ENCODE measurements around the gene MAP2K3. TPM values are rescaled to one million over a fixed set of nuclear protein-coding genes. Genes with fewer than 3 reads are reported as not detected.

Gene MAP2K3
- total RNA-seq, 1 experiment from 2014 or later = 39.7 TPM

GRCh38 chr17:21287703-21288449 lies 3.4 kb downstream of the MAP2K3 start:
- Mint-ChIP-seq H3K9me3 (peaks cover 3% of the 10 kb centered on the region; the same call in 1 of the 2 replicates), H3K4me3 (no peak overlapping the region), H3K27me3 (ENCODE audit: low read depth) (peaks cover 20% of the 10 kb centered on the region), H3K4me1 (peaks cover 14% of the 10 kb centered on the region), H3K27ac (no peak overlapping the region), H3K36me3 (peaks cover 19% of the 10 kb centered on the region)
- no peak for ATAC-seq
- POLR2A ChIA-PET = no interaction called here
- no peak for DNase-seq (ENCODE audit: low spot score)
- CTCF ChIA-PET = interaction anchor here (0.7 to 1.0 kb wide), 2 partner anchors 12 to 169 kb away, joined by 3 to 5 read pairs; no protein-coding TSS in a partner anchor
- TF ChIP-seq ELF4 (CRISPR knock-in tag; IDR thresholded peaks at IDR 0.05; ENCODE audit: low read depth) = no peak
- peak; percentile 5; the same call in 1 of the 2 replicates for TF ChIP-seq GABPB1 (CRISPR knock-in tag; IDR thresholded peaks at IDR 0.05)

- peaks cover 3% of the 10 kb centered on the region; the same call in 1 of the 2 replicates for H3K9me3 Mint-ChIP-seq
- peaks cover 13% of the 10 kb centered on the region for H3K27me3 Mint-ChIP-seq (ENCODE audit: low read depth)
- DNase-seq (ENCODE audit: low spot score) (no peak), ATAC-seq (no peak)
- peaks cover 14% of the 10 kb centered on the region for H3K4me1 Mint-ChIP-seq
- ChIA-PET POLR2A (no interaction called here), CTCF (interaction anchor here (0.7 to 1.0 kb wide), 2 partner anchors 13 to 169 kb away, joined by 3 to 5 read pairs; no protein-coding TSS in a partner anchor)
- TF ChIP-seq NFE2L1 (CRISPR knock-in tag; IDR thresholded peaks at IDR 0.05) (no peak), IRF1 (CRISPR knock-in tag; IDR thresholded peaks at IDR 0.05) (no peak), SP1 (CRISPR knock-in tag; conservative IDR thresholded peaks at IDR 0.05) (no peak), JUN (CRISPR knock-in tag; IDR thresholded peaks at IDR 0.05) (no peak), ERG (CRISPR knock-in tag; IDR thresholded peaks at IDR 0.05) (no peak), HMGXB4 (CRISPR knock-in tag; IDR thresholded peaks at IDR 0.05) (no peak), USF2 (CRISPR knock-in tag; IDR thresholded peaks at IDR 0.05) (no peak), MAX (CRISPR knock-in tag; IDR thresholded peaks at IDR 0.05) (no peak), ZNF138 (CRISPR knock-in tag; conservative IDR thresholded peaks at IDR 0.05) (no peak), SOX15 (CRISPR knock-in tag; IDR thresholded peaks at IDR 0.05) (no peak), ZNF671 (CRISPR knock-in tag; IDR thresholded peaks at IDR 0.05) (no peak), GABPB1 (CRISPR knock-in tag; IDR thresholded peaks at IDR 0.05) (no peak), JAZF1 (CRISPR knock-in tag; IDR thresholded peaks at IDR 0.05) (no peak), ZMAT4 (CRISPR knock-in tag; IDR thresholded peaks at IDR 0.05) (no peak), ZNF512 (CRISPR knock-in tag; IDR thresholded peaks at IDR 0.05; ENCODE audit: borderline replicate concordance) (no peak)
- H3K27ac Mint-ChIP-seq = no peak overlapping the region
- peaks cover 19% of the 10 kb centered on the region for H3K36me3 Mint-ChIP-seq
- H3K4me3 Mint-ChIP-seq = no peak overlapping the region
These were observed 4.1 kb downstream of the MAP2K3 start for GRCh38 chr17:21288571-21289017.

All from WTC11 (cell line).